Measurements from ENCODE around the gene EEF1A2.

GRCh38 chr20:63544958-63545516 is 46.2 kb upstream of the EEF1A2 start:
- TF ChIP-seq SUZ12 (IDR thresholded peaks at IDR 0.05), result no peak
- no peak for TF ChIP-seq HDGF (IDR thresholded peaks at IDR 0.05; ENCODE audit: borderline replicate concordance)
- TF ChIP-seq TARDBP (IDR thresholded peaks at IDR 0.05), result no peak
- TF ChIP-seq FOXK2 (IDR thresholded peaks at IDR 0.05), result no peak
- no peak for TF ChIP-seq SP1 (IDR thresholded peaks at IDR 0.05)
- no peak for TF ChIP-seq PKNOX1 (IDR thresholded peaks at IDR 0.05)
- no peak for TF ChIP-seq LEF1 (IDR thresholded peaks at IDR 0.05; ENCODE audit: borderline replicate concordance)

Measured in HEK293T (cell line).